GM23248 (cell line): ENCODE measurements around the gene BARHL1. TPM values are rescaled to one million over a fixed set of nuclear protein-coding genes. Genes with fewer than 3 reads are reported as not detected.

Experiments used
- DNase-seq: peaks from one replicate; pipeline ENCODE4 v3.0.0-alpha.2; 2015
- H2AFZ ChIP-seq: fragments of 200-600 bp; sonication (generic); 2 replicates; pipeline ENCODE4 v1.6.1; 2016; ENCODE audit warnings: antibody characterized with exemption
- H3F3A ChIP-seq: fragments of 200-600 bp; sonication (generic); 2 replicates; pipeline ENCODE4 v1.6.1; 2016; ENCODE audit warnings: mild to moderate bottlenecking, antibody characterized with exemption, mixed run types; ENCODE audit not compliant: insufficient read depth
- H3K27ac ChIP-seq: fragments of 200-600 bp; sonication (generic); 2 replicates; pipeline ENCODE4 v1.5.1; 2016; ENCODE audit warnings: mild to moderate bottlenecking
- H3K27me3 ChIP-seq: fragments of 200-600 bp; sonication (generic); replicated peaks from 2 replicates; pipeline ENCODE4 v1.6.1; 2016; ENCODE audit warnings: mild to moderate bottlenecking; ENCODE audit not compliant: insufficient read depth
- H3K36me3 ChIP-seq: fragments of 200-600 bp; sonication (generic); 2 replicates; pipeline ENCODE4 v1.6.1; 2016; ENCODE audit warnings: low read depth, mild to moderate bottlenecking
- H3K4me1 ChIP-seq: fragments of 200-600 bp; sonication (generic); 2 replicates; pipeline ENCODE4 v1.6.1; 2016; ENCODE audit warnings: mild to moderate bottlenecking; ENCODE audit not compliant: insufficient read depth
- H3K4me2 ChIP-seq: fragments of 200-600 bp; sonication (generic); one replicate; pipeline ENCODE4 v1.6.1; 2016; ENCODE audit warnings: mild to moderate bottlenecking; ENCODE audit not compliant: unreplicated experiment
- H3K4me3 ChIP-seq: fragments of 200-600 bp; sonication (generic); 2 replicates; pipeline ENCODE4 v1.5.1; 2016; ENCODE audit warnings: mild to moderate bottlenecking
- H3K79me2 ChIP-seq: fragments of 200-600 bp; sonication (generic); 2 replicates; pipeline ENCODE4 v1.6.1; 2016; ENCODE audit warnings: mild to moderate bottlenecking; ENCODE audit not compliant: insufficient read depth
- H3K9ac ChIP-seq: fragments of 200-600 bp; sonication (generic); 2 replicates; pipeline ENCODE4 v1.6.1; 2016; ENCODE audit warnings: mild to moderate bottlenecking
- H3K9me2 ChIP-seq: fragments of 200-600 bp; sonication (generic); 2 replicates; pipeline ENCODE4 v1.6.1; 2016; ENCODE audit warnings: mixed run types, mild to moderate bottlenecking, moderate library complexity; ENCODE audit not compliant: insufficient read depth
- H3K9me3 ChIP-seq: fragments of 200-600 bp; sonication (generic); one replicate; pipeline ENCODE4 v1.6.1; 2017; ENCODE audit warnings: low read depth
- H4K20me1 ChIP-seq: fragments of 200-600 bp; sonication (generic); 2 replicates; pipeline ENCODE4 v1.6.0; 2016; ENCODE audit not compliant: insufficient read depth
- EZH2 ChIP-seq: fragments of 200-600 bp; sonication (generic); IDR thresholded peaks from 2 replicates; pipeline ENCODE4 v1.6.1; 2018; ENCODE audit warnings: antibody characterized with exemption, mild to moderate bottlenecking; ENCODE audit not compliant: insufficient read depth, poor library complexity, severe bottlenecking
- EZH2phosphoT487 ChIP-seq: fragments of 200-600 bp; sonication (generic); IDR thresholded peaks from 2 replicates; pipeline ENCODE4 v1.6.1; 2018; ENCODE audit warnings: antibody characterized with exemption, moderate library complexity, mild to moderate bottlenecking, low read depth; ENCODE audit not compliant: insufficient read depth
- WGBS, 2 experiments: methylation state at CpG; one replicate each; pipeline ENCODE4 v1.1.6; 2015 to 2017; ENCODE audit warnings: low lambda C conversion rate in 2 of 2, low coverage in 1 of 2; ENCODE audit errors: missing lambda C conversion rate in 2 of 2; 5-methylcytosine and 5-hydroxymethylcytosine counted together
- in situ Hi-C: fragments of 300-500 bp; cut with MboI; formaldehyde crosslinking; loops from 2 replicates; pipeline ENCODE4 v1.15.0; 2020
- polyA plus RNA-seq: library from polyadenylated mRNA; unstranded; fragments of >200 nt; fragmentation: Nextera tagmentation; extraction: Ambion mirVana; gene quantifications from 2 replicates; pipeline ENCODE4 v1.2.1, GENCODE V29; 2016
- total RNA-seq: library from RNA; depleted of rRNA; stranded (reverse); fragments of >200 nt; shearing (Covaris generic); gene quantifications from 2 replicates; pipeline ENCODE4 v1.2.3, GENCODE V29; 2014

Gene BARHL1
- total and polyA plus RNA-seq, 2 experiments from 2014 or later, result not detected

- H2AFZ ChIP-seq, result no peak overlapping the region
- H3F3A ChIP-seq, result no peaks in the 10 kb centered on the region
- TF ChIP-seq EZH2phosphoT487, result no peak
- no peak for TF ChIP-seq EZH2
- no peak for DNase-seq
- H3K4me3 ChIP-seq, result no peak overlapping the region
- in situ Hi-C loops, result no loop called here
- no peak overlapping the region for H3K27ac ChIP-seq
- WGBS, 2 experiments, result 56 to 59% methylated on average over 7 of the region's 7 CpGs
- no peak overlapping the region for H3K4me2 ChIP-seq
- H3K9me3 ChIP-seq, result no peaks in the 10 kb centered on the region
- H3K9me2 ChIP-seq, result no peaks in the 10 kb centered on the region
- H3K4me1 ChIP-seq, result no peaks in the 10 kb centered on the region
- no peak overlapping the region for H3K9ac ChIP-seq
- no peaks in the 10 kb centered on the region for H3K36me3 ChIP-seq
- H3K79me2 ChIP-seq, result no peaks in the 10 kb centered on the region
- H3K27me3 ChIP-seq, result peaks cover 39% of the 10 kb centered on the region
- no peaks in the 10 kb centered on the region for H4K20me1 ChIP-seq
These were observed 35.4 kb upstream of the BARHL1 start for GRCh38 chr9:132547052-132547431.

GRCh38 chr9:132547436-132547835, 35.0 kb upstream of the BARHL1 start:
- Histone ChIP-seq H4K20me1 (no peaks in the 10 kb centered on the region), H3K36me3 (no peaks in the 10 kb centered on the region), H3K27me3 (peaks cover 39% of the 10 kb centered on the region), H3K4me1 (no peaks in the 10 kb centered on the region), H3K9me2 (no peaks in the 10 kb centered on the region), H3K27ac (no peak overlapping the region), H3K4me3 (no peak overlapping the region), H2AFZ (no peak overlapping the region), H3K9ac (no peak overlapping the region), H3K79me2 (no peaks in the 10 kb centered on the region), H3F3A (no peaks in the 10 kb centered on the region), H3K9me3 (no peaks in the 10 kb centered on the region), H3K4me2 (no peak overlapping the region)
- in situ Hi-C loops, result no loop called here
- WGBS, 2 experiments, result 40 to 50% methylated on average over 13 of the region's 13 CpGs
- no peak for TF ChIP-seq EZH2phosphoT487
- no peak for TF ChIP-seq EZH2
- no peak for DNase-seq

- H3K4me1 ChIP-seq, result no peaks in the 10 kb centered on the region
- H3K4me2 ChIP-seq, result no peak overlapping the region
- no peaks in the 10 kb centered on the region for H3K79me2 ChIP-seq
- peaks cover 39% of the 10 kb centered on the region for H3K27me3 ChIP-seq
- H3F3A ChIP-seq, result no peaks in the 10 kb centered on the region
- H3K27ac ChIP-seq, result no peak overlapping the region
- no peaks in the 10 kb centered on the region for H3K36me3 ChIP-seq
- in situ Hi-C loops, result no loop called here
- no peaks in the 10 kb centered on the region for H4K20me1 ChIP-seq
- H2AFZ ChIP-seq, result no peak overlapping the region
- H3K9me2 ChIP-seq, result no peaks in the 10 kb centered on the region
- no peak for TF ChIP-seq EZH2
- no peak for TF ChIP-seq EZH2phosphoT487
- 50 to 63% methylated on average over 18 to 21 of the region's 21 CpGs for WGBS, 2 experiments
- DNase-seq, result no peak
- H3K4me3 ChIP-seq, result no peak overlapping the region
- H3K9ac ChIP-seq, result no peak overlapping the region
- H3K9me3 ChIP-seq, result no peaks in the 10 kb centered on the region
These were observed 34.3 kb upstream of the BARHL1 start for GRCh38 chr9:132547976-132548730.

- in situ Hi-C loops, result no loop called here
- H3K4me1 ChIP-seq, result no peaks in the 10 kb centered on the region
- H3K36me3 ChIP-seq, result no peaks in the 10 kb centered on the region
- no peak overlapping the region for H3K27ac ChIP-seq
- peaks cover 36% of the 10 kb centered on the region for H3K27me3 ChIP-seq
- no peak overlapping the region for H3K9ac ChIP-seq
- no peaks in the 10 kb centered on the region for H3K9me3 ChIP-seq
- WGBS, 2 experiments, result 54 to 56% methylated on average over 17 of the region's 17 CpGs
- no peak for TF ChIP-seq EZH2
- TF ChIP-seq EZH2phosphoT487, result no peak
- no peak for DNase-seq
- H2AFZ ChIP-seq, result no peak overlapping the region
- no peak overlapping the region for H3K4me3 ChIP-seq
- H3K9me2 ChIP-seq, result no peaks in the 10 kb centered on the region
- no peaks in the 10 kb centered on the region for H3K79me2 ChIP-seq
- no peak overlapping the region for H3K4me2 ChIP-seq
- H4K20me1 ChIP-seq, result no peaks in the 10 kb centered on the region
- no peaks in the 10 kb centered on the region for H3F3A ChIP-seq
These were observed 33.4 kb upstream of the BARHL1 start for GRCh38 chr9:132548751-132549640.
